ENCODE measurements around the gene RALGPS1.

RALGPS1 gene

DNA sequence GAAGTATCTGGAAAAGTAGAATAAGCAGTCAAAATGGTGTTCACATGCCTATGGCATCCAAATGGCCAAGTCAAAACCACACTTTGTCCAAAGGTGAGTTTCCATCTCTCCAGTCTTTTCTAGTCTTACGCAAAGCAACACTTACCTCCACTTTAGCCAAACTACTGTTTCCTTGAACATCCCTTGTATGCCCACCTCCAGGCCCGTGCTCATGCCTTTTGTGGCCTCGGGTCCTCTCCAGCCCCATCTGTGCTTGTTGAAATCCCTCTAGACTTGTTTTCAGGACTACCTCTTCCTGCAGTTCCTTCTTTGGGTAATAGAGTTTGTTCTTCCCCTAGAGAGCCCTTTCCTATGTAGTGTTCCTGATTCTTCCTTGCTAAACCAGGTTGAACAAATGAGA lies 146.8 kb downstream of the RALGPS1 start:
- Histone ChIP-seq H3K9me2 (replicated peaks; ENCODE audit: control insufficient read depth, low read length) (no peaks in the 10 kb centered on the region), H3K4me3 (ENCODE audit: low read length) (no peak overlapping the region), H4K20me1 (ENCODE audit: control insufficient read depth, insufficient read depth, low read depth, low read length) (no peaks in the 10 kb centered on the region), H3K4me1 (ENCODE audit: control insufficient read depth, low read length) (peaks cover 9% of the 10 kb centered on the region), H3F3A (ENCODE audit: control insufficient read depth, insufficient read depth) (no peaks in the 10 kb centered on the region), H3K9me3 (ENCODE audit: control insufficient read depth, insufficient read depth, low read length) (no peaks in the 10 kb centered on the region), H3K36me3 (ENCODE audit: control insufficient read depth, low read length) (no peaks in the 10 kb centered on the region), H3K4me2 (ENCODE audit: low read length) (no peak overlapping the region), H3K79me2 (ENCODE audit: control insufficient read depth, low read length) (no peaks in the 10 kb centered on the region), H3K27me3 (ENCODE audit: control insufficient read depth, low read length) (no peaks in the 10 kb centered on the region), H3K27ac (ENCODE audit: low read depth, low read length) (no peak overlapping the region)
- TF ChIP-seq EZH2phosphoT487 (IDR thresholded peaks at IDR 0.05; ENCODE audit: borderline replicate concordance, low read length) (no peak), CTCF (IDR thresholded peaks at IDR 0.05; ENCODE audit: low read depth, low read length, poor library complexity, severe bottlenecking) (no peak)

DNA sequence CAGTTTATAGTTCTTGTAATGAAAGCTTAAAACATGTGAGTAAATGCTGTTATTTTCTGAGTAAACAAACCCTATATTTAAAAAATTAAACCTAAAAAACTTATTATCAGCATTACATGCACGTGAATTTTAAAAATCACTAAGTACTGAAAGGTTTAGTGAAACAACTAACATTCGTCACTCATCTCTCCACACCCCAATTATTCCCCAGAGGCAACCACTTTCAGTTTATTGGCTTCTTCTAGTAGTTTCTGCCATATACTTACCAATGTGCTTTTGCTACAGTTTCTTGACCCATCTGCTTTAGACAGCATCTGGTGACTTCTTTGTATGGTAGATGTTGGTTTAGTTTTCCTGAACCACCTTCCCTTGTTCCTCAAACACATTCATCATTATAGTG lies 149.8 kb downstream of the RALGPS1 start:
- Histone ChIP-seq H3K79me2 (ENCODE audit: control insufficient read depth, low read length) (no peaks in the 10 kb centered on the region), H3K4me1 (ENCODE audit: control insufficient read depth, low read length) (peaks cover 9% of the 10 kb centered on the region), H3K4me3 (ENCODE audit: low read length) (no peak overlapping the region), H3F3A (ENCODE audit: control insufficient read depth, insufficient read depth) (no peaks in the 10 kb centered on the region), H3K4me2 (ENCODE audit: low read length) (no peak overlapping the region), H3K27ac (ENCODE audit: low read depth, low read length) (no peak overlapping the region), H3K9me2 (replicated peaks; ENCODE audit: control insufficient read depth, low read length) (no peaks in the 10 kb centered on the region), H3K36me3 (ENCODE audit: control insufficient read depth, low read length) (no peaks in the 10 kb centered on the region), H3K27me3 (ENCODE audit: control insufficient read depth, low read length) (no peaks in the 10 kb centered on the region), H3K9me3 (ENCODE audit: control insufficient read depth, insufficient read depth, low read length) (no peaks in the 10 kb centered on the region), H4K20me1 (ENCODE audit: control insufficient read depth, insufficient read depth, low read depth, low read length) (no peaks in the 10 kb centered on the region)
- TF ChIP-seq EZH2phosphoT487 (IDR thresholded peaks at IDR 0.05; ENCODE audit: borderline replicate concordance, low read length), result no peak
- TF ChIP-seq CTCF (IDR thresholded peaks at IDR 0.05; ENCODE audit: low read depth, low read length, poor library complexity, severe bottlenecking), result no peak

DNA sequence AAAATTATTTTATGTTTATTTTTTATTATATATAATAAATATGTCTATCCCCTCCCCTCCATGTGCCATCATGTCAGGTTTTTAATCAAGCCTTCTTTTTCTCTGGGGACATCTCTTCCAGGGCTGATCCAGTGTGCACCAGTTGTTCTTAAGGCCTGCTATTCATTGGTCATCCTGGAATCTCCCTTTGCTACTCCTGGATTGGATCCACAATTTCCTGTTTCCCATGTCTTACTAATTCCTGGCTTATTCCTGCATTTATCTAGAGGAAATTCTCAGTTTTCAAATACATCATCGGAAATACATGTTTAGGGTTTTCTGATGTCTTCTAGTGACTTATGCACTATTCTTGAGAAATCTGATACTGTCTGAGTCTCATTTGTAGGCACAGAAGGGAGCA lies 151.0 kb downstream of the RALGPS1 start:
- TF ChIP-seq EZH2phosphoT487 (IDR thresholded peaks at IDR 0.05; ENCODE audit: borderline replicate concordance, low read length) (no peak), CTCF (IDR thresholded peaks at IDR 0.05; ENCODE audit: low read depth, low read length, poor library complexity, severe bottlenecking) (no peak)
- Histone ChIP-seq H4K20me1 (ENCODE audit: control insufficient read depth, insufficient read depth, low read depth, low read length) (no peaks in the 10 kb centered on the region), H3K27me3 (ENCODE audit: control insufficient read depth, low read length) (no peaks in the 10 kb centered on the region), H3F3A (ENCODE audit: control insufficient read depth, insufficient read depth) (no peaks in the 10 kb centered on the region), H3K9me3 (ENCODE audit: control insufficient read depth, insufficient read depth, low read length) (no peaks in the 10 kb centered on the region), H3K27ac (ENCODE audit: low read depth, low read length) (no peak overlapping the region), H3K36me3 (ENCODE audit: control insufficient read depth, low read length) (no peaks in the 10 kb centered on the region), H3K9me2 (replicated peaks; ENCODE audit: control insufficient read depth, low read length) (no peaks in the 10 kb centered on the region), H3K4me2 (ENCODE audit: low read length) (no peak overlapping the region), H3K4me3 (ENCODE audit: low read length) (no peak overlapping the region), H3K79me2 (ENCODE audit: control insufficient read depth, low read length) (no peaks in the 10 kb centered on the region), H3K4me1 (ENCODE audit: control insufficient read depth, low read length) (no peaks in the 10 kb centered on the region)

Data from DOHH2 (cell line).